ENCODE results near the gene SRPK2.

DNA sequence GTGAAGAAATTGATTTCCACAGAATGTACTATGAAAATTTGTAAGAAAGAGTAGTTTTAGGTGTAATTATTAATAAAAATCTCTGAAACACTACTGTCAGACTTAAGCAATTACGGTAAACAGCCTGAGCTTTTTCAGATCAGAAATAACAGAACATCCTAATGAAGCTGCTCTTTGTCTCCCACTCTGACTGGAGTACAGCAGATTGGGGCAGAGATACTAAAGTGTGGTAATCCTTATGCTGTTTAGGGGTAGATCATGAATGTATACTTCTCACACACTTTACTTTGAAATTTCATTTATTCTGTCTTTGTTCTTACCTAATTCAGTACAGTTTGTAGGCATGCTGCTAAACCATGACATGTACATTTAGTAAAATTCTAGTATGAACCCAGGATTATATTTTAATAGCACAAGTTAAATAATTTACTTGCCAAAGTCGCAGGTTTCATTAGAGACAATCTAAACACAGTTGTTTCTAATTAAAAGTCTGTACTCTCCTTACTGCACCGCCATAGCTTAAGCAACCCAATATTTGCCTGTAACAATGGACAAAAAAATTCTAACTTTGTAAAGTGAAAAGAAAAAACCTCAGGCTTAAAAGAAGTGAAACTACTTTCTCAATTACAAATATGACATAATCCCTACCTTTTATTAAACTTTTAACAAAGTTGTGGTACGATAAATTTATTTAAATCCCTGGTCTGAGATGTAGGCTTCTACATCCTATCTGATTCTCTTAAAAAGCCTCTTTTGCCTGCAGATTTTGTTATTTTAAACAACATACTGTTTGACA lies 286.0 kb downstream of the SRPK2 start:
- TF ChIP-seq, protein P1, sequence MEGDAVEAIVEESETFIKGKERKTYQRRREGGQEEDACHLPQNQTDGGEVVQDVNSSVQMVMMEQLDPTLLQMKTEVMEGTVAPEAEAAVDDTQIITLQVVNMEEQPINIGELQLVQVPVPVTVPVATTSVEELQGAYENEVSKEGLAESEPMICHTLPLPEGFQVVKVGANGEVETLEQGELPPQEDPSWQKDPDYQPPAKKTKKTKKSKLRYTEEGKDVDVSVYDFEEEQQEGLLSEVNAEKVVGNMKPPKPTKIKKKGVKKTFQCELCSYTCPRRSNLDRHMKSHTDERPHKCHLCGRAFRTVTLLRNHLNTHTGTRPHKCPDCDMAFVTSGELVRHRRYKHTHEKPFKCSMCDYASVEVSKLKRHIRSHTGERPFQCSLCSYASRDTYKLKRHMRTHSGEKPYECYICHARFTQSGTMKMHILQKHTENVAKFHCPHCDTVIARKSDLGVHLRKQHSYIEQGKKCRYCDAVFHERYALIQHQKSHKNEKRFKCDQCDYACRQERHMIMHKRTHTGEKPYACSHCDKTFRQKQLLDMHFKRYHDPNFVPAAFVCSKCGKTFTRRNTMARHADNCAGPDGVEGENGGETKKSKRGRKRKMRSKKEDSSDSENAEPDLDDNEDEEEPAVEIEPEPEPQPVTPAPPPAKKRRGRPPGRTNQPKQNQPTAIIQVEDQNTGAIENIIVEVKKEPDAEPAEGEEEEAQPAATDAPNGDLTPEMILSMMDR (IDR thresholded peaks at IDR 0.05), result no peak
- TF ChIP-seq POLR2A (IDR thresholded peaks at IDR 0.05; ENCODE audit: low read depth) (no peak), EP300 (IDR thresholded peaks at IDR 0.05) (no peak)
